GM18868 (cell line): Measurements from ENCODE around the gene APCDD1.

Source experiments
- ATAC-seq: cut with Tn5 transposase; IDR thresholded peaks from one replicate; pipeline ENCODE4 v1.9.1; 2021; ENCODE audit warnings: mild to moderate bottlenecking, moderate library complexity; ENCODE audit not compliant: unreplicated experiment

Gene APCDD1

DNA sequence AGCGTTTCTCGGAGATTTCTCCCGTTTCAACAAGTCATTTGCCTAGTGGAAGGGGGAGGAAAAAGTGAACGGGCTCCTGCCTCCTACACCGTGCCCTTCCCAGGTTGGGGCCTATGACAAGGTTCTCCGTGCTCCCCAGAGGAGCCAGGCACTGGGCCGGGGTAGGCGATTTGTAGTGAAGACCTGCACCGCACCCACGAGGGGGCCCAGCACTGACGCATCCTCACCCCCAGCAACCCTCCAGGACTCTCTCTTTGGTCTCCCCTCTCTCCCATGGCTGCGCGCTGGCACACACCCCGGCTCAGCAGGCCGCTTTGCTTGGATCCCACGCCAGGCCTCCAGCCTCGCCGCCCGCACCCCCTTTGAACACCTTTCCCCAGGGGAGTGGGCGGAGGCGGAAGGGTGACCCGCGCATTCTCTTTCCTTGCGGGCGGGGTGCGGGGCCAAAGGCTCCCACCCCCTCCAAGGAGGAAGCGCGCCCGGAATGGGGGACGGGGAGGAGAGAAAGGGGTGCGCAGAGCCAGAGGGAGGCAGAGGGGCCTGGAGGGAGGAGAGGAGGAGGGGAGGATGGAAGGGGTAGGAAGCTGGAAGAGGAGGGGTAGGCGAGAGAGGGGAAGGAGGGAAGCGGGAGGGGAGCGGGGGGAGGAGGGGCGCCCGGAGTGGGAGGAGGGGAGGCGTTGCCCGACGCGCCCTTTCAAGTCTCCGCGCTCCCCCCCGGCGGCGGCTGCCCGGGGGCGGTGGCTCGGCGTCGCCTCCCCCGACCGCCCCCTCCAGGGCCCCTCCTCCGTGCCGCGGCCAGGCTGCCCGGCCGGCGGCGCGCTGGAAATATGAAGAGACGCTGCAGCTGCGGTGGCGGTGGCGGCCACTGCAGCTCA, at the start of gene APCDD1:
APCDD1 (plus strand) TSS at position 830 of the 875 bp plus-strand sequence. CDS start 347 bp downstream, outside the sequence.
- no peak for ATAC-seq

DNA sequence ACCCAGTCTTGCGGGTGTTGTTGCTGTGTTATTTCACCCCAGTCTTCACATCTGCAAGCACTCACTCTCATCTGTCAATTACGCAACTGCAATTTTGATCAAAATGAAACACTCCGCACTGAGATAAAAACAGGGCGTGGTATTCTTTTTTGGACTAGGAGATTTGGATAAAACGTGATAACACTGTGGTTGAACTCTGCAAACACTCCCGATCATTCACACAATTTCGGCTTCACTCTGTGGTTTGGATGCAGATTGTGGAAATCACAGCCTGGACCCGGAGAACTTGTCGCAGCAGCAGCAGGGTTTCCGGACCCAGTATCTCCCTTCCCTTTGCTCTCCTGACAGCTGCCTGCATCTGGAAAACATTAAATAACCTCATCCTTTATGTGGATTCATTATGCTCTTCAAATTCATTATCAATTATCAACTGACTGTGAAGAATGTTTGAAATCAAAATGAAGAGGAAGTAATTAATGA, 49.4 kb upstream of the APCDD1 start:
- ATAC-seq, result no peak

DNA sequence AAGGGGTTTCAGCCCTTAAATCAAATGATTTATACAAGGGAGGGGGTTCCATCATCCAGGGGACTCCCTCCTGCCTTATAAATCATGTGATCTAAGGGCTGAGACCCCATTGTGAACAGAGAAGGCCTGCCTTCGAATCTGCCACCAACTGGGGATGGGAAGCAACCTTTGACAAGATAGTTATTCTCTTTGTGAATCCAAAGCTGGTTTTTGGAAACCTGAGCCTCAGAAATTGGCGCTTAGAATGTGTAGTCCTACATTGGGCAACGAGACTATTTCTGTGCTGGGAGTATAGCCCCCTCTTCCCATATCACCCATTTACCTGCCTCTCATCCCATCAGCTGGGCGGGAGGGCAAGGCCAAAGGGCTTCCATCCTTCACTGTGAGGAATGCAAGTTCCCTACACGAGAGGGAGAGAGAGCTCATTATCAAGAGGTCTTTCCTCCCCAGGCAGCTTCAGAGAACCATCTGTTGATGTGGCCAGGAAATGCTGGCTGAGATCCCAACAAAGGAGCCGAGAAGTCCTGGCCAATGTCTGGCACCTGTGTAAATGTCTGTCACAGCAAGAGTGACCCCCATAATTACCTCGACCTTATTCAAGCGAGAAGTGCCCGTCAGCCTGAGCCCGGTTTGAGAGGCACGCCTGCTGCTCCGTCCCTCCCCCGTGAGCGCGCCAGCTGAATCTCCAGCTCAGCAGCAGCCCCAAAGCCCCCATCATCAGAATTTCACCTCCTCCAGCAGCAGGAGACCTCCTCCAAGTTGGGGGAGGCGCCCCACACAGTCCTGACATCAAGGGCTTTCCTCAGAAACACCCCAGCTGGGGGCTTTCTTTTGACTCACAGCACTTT, 48.4 kb upstream of the APCDD1 start:
- ATAC-seq, result no peak

DNA sequence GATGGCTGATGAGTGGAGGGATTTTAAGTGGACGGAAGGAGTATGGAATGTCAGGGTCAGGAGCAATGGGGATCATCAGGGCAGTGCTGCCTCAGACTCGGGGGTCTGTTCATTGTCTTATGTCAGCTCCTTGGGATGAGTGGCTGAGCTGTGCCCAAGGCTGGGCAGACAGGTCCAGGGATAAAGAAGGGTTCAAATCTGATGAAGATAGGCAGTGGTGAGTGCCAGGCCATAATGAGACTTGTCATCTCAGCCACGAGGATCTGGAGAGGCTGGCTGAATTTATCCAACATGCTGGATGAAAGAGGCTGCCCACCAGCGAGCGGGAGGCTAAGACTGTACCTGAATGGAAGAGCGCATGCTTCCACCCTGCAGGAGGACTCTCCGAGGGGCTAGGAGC, 46.3 kb upstream of the APCDD1 start:
- no peak for ATAC-seq

DNA sequence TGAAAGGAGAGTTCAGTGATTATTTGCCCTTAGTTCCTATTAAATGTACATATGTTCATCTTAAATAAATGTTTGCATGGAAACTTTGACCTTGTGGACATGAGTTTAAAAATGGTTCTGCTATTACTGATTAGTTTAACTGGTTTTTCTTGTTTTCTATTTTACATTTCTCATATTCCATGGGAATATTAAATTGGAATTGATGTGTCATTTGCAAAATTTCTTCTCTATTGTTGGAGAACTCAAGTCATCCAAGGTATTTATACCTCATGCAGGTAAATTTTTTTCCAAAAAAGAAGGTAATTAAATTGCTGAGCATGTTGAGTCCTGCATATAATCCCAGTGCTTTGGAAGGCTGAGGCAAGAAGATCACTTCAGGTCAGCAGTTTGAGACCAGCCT, 45.4 kb upstream of the APCDD1 start:
- ATAC-seq, result no peak

DNA sequence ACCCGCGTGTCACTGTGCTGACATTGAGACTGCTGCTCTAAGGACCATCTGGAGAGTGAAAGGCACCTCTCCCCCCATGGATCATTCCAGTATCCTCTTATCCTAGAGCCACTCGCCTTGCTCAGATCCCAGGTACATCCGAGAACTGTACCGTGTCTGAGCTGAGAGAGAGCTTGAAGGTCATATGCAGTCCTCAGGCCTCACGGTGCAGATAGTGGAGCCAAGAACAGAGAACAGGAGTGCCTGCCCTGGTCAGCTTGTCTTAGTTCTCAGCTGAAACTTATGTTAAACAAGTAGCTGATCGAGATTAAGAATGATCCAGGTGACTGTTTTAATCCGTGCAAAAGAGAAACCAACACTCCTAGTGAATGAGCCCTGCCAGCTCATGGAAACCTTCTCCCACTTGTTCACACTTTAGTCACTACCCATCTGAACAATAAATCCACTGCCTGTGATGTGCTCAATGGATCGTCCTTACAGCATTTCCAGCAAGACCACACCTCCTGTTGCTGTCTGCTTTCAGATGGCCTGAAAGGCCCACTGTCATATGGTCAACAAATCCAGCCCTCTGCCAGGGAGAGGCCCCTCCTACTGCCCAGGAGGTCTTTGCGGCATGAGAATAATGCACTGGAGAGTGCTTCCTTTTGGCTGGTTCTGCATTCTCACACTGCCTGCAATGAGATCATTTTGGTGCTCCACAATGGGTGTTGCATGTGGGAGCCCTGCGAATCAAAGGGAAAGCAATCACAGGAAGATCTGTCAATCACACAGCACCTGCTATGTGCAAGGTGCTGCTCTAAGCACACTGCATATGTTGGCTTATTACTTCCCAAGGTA, 43.7 kb upstream of the APCDD1 start:
- ATAC-seq, result no peak

DNA sequence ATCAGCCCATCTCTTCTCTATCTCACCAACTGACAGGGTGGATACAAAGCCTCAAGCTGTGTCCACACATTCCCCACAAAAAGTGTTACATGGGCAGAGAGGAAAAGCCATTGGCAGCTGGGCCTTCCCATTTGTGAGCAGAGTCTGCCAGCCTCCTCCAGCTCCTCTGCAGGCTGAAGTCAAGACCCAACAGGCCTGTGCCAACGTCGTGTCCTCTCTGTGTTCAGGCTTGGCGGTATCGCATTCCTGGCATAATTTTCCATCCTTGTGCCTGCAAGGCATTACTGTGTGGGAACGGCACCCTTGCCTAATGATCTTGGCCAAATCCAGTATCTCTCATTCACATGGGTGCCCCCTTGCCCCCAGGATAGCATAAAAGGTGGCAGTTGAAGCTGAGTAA, 41.5 kb upstream of the APCDD1 start:
- ATAC-seq, result no peak

DNA sequence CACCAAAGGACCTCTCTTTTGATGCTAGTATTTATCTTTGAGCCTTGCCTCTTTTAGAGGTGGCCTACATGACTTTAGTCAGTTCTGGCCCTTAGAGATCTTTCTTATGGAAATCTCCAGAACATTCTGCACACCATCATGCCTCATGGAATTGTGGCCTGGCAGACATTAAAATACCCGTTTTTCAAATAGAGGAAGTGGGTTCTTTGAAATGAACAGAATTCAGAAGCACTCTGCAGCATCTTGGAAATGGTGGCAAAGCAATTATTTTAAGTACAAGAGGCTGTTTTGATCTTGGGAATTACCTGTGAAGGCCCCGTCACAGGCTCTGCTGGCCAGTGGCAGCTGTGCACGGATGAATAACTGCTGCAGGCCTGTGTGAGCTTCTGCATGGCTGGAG, 40.7 kb upstream of the APCDD1 start:
- ATAC-seq, result no peak

DNA sequence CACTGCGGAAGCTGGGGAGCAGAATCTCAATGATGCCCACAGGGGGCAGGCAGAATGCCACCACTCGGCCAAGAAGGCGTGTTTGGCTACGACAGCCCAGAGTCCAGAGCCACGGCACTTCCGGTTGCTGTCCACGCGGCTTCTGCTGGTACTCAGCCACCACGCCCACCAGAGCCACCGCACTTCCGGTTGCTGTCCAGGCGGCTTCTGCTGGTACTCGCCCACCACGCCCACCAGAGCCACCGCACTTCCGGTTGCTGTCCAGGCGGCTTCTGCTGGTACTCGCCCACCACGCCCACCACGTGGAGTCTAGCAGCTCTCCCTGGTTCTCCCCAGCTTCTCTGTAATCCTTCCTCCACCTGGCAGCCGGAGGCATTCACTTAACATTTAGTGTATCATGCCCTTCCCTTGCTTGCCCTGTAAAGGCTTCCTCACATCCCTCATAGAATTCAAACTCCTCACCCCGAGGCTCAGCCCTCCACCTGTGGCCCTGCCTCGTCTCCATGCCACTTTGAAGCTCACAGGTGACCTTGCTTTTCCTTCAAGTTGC, 40.1 kb upstream of the APCDD1 start:
- no peak for ATAC-seq

DNA sequence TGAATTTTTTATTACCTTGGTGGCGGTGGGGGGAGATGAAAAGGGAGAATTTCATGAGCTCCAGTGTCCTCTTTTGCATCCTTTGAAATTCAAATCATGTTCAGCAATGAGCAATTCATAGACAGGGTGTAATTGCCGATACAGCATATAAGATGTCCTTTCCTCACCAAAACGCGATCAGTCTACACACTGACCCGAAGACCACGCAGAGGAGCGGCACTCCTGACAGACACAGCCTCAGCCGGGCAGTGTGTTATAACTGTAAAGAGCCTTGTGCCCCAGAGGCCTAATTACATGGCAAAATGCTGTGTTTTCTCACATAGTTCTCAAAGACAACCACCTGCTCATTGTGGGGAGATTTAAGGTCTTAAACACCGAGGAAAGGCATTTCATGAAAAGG, 38.4 kb upstream of the APCDD1 start:
- no peak for ATAC-seq

DNA sequence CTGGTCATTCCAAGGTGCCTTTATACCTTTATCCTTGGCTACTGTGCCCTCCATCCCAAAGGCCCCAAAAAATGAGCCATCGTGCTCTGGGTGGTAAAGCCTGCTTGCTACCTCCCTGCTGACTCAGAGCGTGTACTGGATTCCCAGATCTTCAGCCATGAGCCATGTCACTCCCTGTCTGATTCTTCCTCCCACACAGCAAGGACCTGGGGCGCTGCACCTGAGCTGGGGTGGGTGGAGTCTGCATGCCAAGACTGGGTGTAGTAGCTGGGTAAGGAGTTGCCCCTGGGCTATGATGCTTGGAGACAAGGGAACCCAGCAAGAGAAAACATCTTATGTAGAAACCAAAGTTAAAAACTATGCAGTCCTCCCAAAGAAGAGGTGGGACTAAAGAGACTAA, 37.2 kb upstream of the APCDD1 start:
- no peak for ATAC-seq

DNA sequence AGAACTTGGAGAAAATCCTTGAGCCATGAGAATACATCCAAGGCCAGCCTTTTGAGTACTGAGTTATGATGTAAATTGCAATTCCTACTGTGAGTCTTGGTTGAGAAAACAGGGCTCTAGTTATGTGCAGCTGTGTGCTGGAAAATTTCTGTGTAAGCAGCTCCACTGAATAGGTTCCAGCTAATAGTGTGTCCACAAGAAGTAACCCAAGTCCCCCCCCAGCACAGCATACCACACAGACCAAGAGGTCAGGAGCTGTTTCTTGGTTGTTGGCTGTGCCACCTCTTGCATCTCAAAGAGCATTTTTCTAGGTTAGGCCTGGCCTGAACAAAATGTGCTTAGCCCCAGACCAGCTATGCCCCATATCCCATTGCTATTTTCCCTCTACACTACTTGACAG, 36.8 kb upstream of the APCDD1 start:
- no peak for ATAC-seq

DNA sequence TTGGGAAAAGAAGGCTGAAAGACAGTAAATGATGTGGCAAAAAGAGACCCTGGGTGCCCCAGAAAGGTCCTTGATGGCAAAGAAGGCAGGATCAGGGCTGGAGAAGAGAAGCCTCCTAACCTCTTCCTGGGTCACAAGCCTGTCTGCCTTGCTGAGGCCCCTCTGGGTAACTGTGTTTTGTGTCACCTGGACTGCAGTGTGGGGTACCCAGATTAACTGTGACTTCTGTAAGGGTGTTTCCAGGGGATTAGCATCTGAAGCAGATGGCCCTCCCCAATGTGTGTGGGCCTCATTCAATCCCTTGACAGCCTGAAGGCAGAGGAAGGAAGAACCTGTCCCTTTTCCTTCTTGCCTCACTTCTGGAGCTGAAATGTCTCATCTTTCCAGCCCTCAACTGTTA, 35.6 kb upstream of the APCDD1 start:
- ATAC-seq, result no peak

DNA sequence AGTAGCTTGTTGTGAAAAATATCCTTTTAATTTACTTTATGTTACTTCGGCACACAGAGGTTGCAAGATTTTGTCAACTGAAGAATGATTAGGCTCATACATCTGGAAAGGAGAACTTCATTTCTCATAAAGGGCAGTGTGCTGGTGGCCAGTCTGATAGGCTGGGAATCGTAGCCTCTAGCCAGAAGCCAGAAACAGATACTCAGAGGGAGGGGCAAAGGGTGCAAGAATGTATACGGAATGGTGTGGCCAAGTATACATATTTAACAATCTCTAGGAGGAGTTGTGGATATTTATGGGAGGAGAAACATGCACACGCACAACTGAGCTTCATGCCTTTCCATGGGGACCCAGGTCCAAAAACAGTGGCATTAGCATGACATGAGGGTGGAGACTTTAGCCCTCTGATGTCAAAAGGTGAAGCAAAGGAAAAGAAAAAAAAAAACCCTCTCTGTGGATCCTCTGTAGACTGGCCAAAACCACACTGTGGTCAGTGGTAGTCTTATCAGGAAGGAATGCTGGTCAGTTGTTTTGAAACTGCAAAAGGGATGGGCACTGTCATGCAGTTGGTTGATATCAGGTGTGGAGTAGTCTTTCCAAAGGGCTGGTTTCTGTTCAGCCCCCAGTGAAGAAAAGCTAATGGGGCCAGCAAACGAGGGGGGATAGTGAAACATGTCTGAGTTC, 34.9 kb upstream of the APCDD1 start:
- ATAC-seq, result no peak

DNA sequence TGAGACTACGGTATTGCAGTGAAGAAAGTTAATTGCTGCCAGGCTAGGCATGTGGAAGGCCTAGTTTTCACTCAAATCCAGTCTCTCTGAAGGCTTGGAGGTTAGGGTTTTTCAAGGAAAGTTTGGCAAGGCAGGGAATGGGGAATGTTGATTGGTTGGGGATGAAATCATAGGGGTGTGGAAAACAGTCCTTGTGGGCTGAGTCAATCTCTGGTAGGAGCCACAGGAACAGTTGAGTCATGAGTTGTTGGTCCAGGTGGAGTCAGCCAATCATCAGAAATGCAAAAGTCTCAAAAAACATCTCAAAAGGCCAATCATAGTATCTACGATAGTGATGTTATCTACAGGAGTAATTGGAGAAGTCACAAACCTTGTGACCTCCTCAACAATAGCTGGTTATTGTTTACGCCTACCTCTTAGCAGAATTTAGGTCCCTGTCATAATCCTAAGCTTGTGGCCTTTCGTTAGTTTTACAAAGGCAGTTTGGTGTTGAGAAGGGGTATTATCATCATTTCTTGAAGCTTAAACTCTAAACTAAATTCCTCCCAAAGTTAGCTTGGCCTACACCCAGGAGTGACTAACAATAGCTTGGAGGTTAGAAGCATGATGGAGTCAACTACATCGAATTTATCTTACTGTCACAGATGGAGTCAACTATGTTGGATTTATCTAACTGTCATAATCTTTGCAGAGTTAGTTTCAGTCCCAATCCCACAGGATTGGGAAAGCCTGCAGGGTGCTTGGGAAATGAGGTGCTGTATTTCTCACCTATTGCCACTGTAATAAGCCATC, 33.7 kb upstream of the APCDD1 start:
- ATAC-seq, result no peak

DNA sequence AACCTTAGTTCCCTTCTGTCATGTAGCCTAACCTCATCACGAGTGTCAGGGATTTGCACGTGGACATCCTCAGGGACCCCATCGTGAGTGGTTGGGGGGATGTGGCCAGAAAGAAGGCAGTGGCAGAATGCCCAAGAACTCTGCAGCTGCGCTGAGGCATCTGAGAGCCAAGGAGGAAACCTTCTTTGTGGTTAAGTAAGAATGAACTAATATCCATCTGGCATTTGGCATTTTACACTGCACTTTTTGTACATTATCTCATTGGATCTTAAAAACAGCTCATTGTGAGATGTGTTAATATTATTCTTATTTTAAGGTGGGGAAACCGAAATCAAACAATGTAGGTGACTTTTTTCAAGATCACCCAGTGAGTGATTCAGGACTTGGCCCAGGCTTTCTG, 32.6 kb upstream of the APCDD1 start:
- no peak for ATAC-seq

DNA sequence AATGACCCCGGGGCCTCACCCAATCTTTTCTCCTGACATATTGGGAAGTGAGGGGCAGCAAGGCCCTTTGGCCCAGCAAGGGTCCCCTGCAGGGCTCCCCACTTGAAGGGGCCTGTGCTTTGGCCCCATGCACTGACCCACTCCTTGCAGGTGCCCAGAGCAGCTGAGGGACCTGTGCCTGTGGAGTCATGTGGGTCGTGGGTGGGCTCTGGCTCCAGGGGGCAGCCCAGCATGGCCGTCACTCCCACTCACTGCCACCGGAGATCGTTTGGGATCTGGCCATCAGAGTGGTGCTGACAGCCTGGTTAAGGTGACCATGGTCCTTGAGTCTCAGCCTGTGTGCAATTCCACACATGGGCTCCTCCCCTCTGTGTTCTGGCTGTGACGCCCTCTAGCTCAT, 31.7 kb upstream of the APCDD1 start:
- ATAC-seq, result no peak

DNA sequence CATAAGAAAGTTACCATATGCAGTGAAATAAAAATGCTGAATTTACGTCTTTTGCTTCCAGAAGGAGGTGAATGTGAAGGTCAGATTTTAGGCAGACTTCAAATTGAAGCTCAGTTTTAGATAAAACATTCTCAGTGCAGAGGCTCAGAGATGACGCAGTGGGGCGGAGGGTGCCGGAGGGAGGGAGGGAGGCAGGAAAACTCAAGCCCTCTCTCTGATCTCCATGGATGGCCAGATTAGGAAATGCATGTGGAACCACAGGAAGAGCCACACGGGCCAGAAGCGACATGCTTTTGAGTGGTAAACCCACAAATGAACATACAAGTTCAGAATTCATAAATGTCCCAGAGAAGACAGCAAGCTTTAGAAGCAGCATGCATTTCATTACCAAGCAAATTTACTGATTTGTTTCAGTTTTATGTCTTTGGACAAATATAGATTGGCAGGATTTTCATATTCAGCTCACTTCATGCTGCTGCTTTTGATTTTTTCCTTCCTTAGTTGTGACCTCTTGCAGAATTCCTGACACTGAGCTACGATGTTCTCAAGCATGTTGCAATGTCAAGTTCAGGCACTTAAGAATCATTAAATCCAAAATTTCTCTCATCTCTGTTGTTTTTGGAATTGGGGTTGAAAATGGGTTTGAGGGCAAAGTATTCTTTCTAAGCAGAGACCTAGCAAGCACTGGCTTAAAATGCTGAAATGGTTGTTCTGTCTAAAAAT, 29.7 kb upstream of the APCDD1 start:
- ATAC-seq, result no peak

DNA sequence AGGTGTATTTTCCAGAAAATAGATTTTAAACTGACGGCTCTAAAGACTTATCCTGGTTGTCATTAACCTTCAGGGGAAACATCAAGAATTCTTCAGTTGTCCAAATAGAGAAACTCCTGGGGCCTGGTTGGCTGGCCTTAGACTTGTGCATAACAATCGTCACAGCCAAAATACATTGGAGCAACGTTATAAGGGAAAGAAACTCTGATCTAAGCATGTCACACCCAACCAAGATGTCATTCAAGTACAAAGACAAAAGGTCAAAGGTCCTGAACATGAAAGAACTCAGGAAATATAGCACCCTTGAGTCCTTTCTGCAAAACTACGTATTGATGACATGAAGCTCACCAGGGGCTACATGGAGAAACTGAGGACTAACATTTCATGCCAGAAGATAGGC, 23.8 kb upstream of the APCDD1 start:
- no peak for ATAC-seq
